CD4-positive, CD25-positive, alpha-beta regulatory T cell (primary cell): ENCODE data around the gene BRMS1. TPM values are rescaled to one million over a fixed set of nuclear protein-coding genes. Genes with fewer than 3 reads are reported as not detected.
"Not testable (repeated sequence)": the region's sequence is repeated elsewhere in the genome, so short reads cannot be mapped to it uniquely, and the experiment has no call there.

Experiments used
- ATAC-seq, 2 donors: fragments of 150-1000 bp; cut with Tn5 transposase; one replicate each; pipeline ENCODE4 v1.10.0; 2021; ENCODE audit warnings: low read depth in 2 of 2, moderate number of reproducible peaks in 2 of 2, moderate library complexity in 1 of 2
- DNase-seq, 3 donors: peaks; one replicate each; pipeline versions ENCODE4 v3.0.0 to v3.0.0-alpha.2; 2012 to 2022; ENCODE audit warnings: mixed read lengths in 1 of 3
- H3K27ac ChIP-seq: one replicate; pipeline ENCODE4 v1.7.0; 2013; ENCODE audit warnings: mild to moderate bottlenecking, low read length; ENCODE audit not compliant: insufficient read depth, poor library complexity, severe bottlenecking
- H3K27me3 ChIP-seq: one replicate; pipeline ENCODE4 v1.7.0; 2013; ENCODE audit warnings: low read length; ENCODE audit not compliant: control insufficient read depth, insufficient read depth
- H3K36me3 ChIP-seq: one replicate; pipeline ENCODE4 v1.7.0; 2013; ENCODE audit warnings: mild to moderate bottlenecking, low read length, moderate library complexity; ENCODE audit not compliant: control insufficient read depth, insufficient read depth
- H3K4me1 ChIP-seq: 2 replicates; pipeline ENCODE4 v1.7.0; 2013; ENCODE audit warnings: mild to moderate bottlenecking, low read length; ENCODE audit not compliant: insufficient read depth, control insufficient read depth, poor library complexity, severe bottlenecking
- H3K4me3 ChIP-seq: one replicate; pipeline ENCODE4 v1.7.0; 2013; ENCODE audit warnings: low read depth, mild to moderate bottlenecking, low read length, moderate library complexity
- H3K9me3 ChIP-seq, 2 experiments: 1 replicate in 1 of 2; 2 replicates in 1 of 2; pipeline ENCODE4 v1.7.0; 2013; ENCODE audit warnings: low read length in 2 of 2, mild to moderate bottlenecking in 1 of 2, moderate library complexity in 1 of 2; ENCODE audit not compliant: control insufficient read depth in 2 of 2
- H3K27ac Mint-ChIP-seq, 3 donors: one replicate each; pipeline ENCODE4 v1.8.0; 2020 to 2022; ENCODE audit warnings: mild to moderate bottlenecking in 3 of 3, mixed read lengths in 3 of 3, moderate library complexity in 2 of 3
- H3K27me3 Mint-ChIP-seq: one replicate; pipeline ENCODE4 v1.8.0; 2022; ENCODE audit warnings: mild to moderate bottlenecking, mixed read lengths
- H3K36me3 Mint-ChIP-seq: one replicate; pipeline ENCODE4 v1.8.0; 2020; ENCODE audit warnings: mixed read lengths
- H3K4me1 Mint-ChIP-seq, 4 donors: one replicate each; pipeline ENCODE4 v1.8.0; 2020 to 2022; ENCODE audit warnings: mixed read lengths in 4 of 4, mild to moderate bottlenecking in 1 of 4
- H3K4me3 Mint-ChIP-seq, 4 donors: one replicate each; pipeline ENCODE4 v1.8.0; 2020 to 2022; ENCODE audit warnings: mild to moderate bottlenecking in 4 of 4, mixed read lengths in 4 of 4, moderate library complexity in 3 of 4
- H3K9me3 Mint-ChIP-seq, 7 donors: one replicate each; pipeline ENCODE4 v1.8.0; 2020 to 2022; ENCODE audit warnings: mixed read lengths in 7 of 7, mild to moderate bottlenecking in 3 of 7, moderate library complexity in 2 of 7
- polyA plus RNA-seq, 4 donors: library from polyadenylated mRNA; unstranded; fragments of 300-500 nt; fragmentation: Illumina TruSeq; gene quantifications; one replicate each; pipeline ENCODE4 v1.2.3, GENCODE V29; 2021
- total RNA-seq: library from RNA; stranded (reverse); gene quantifications from one replicate; pipeline ENCODE4 v1.2.3, GENCODE V29; 2022

The BRMS1 gene
- total and polyA plus RNA-seq, 5 donors from 2014 or later = 53.4 to 90.4 (median 76.1) TPM

- no peak overlapping the region for H3K4me3 ChIP-seq
- H3K27ac ChIP-seq = no peak overlapping the region
- no peaks in the 10 kb centered on the region for H3K27me3 ChIP-seq
- Mint-ChIP-seq H3K27ac (no peak overlapping the region), H3K4me3 (no peak overlapping the region), H3K36me3 (peaks cover 3% of the 10 kb centered on the region), H3K27me3 (no peaks in the 10 kb centered on the region), H3K9me3 (no peaks in the 10 kb centered on the region), H3K4me1 (no peaks in the 10 kb centered on the region)
- ATAC-seq = no peak
- H3K9me3 ChIP-seq = no peaks in the 10 kb centered on the region
- H3K4me1 ChIP-seq = no peaks in the 10 kb centered on the region
- H3K36me3 ChIP-seq = no peaks in the 10 kb centered on the region
- DNase-seq = no peak
These were observed 15.6 kb upstream of the BRMS1 start for GRCh38 chr11:66360406-66361073.

GRCh38 chr11:66359662-66360087 is 14.8 kb upstream of the BRMS1 start:
- Histone ChIP-seq H3K36me3 (no peaks in the 10 kb centered on the region), H3K9me3 (no peaks in the 10 kb centered on the region), H3K4me1 (no peaks in the 10 kb centered on the region), H3K27me3 (no peaks in the 10 kb centered on the region), H3K27ac (no peak overlapping the region), H3K4me3 (no peak overlapping the region)
- Mint-ChIP-seq H3K9me3 (no peaks in the 10 kb centered on the region), H3K27me3 (no peaks in the 10 kb centered on the region), H3K4me3 (no peak overlapping the region), H3K4me1 (no peaks in the 10 kb centered on the region), H3K36me3 (peaks cover 3% of the 10 kb centered on the region), H3K27ac (peak overlapping the region in 1 of 3 donors; percentile 73)
- DNase-seq = no peak
- ATAC-seq = no peak

GRCh38 chr11:66350560-66351235 is 5.8 kb upstream of the BRMS1 start:
- H3K4me3 ChIP-seq, H3K27me3 Mint-ChIP-seq, H3K36me3 ChIP-seq, H3K27me3 ChIP-seq, H3K9me3 ChIP-seq, ATAC-seq, H3K27ac ChIP-seq, H3K9me3 Mint-ChIP-seq, H3K27ac Mint-ChIP-seq, DNase-seq: not testable (repeated sequence)
- H3K4me1 ChIP-seq = peaks cover 16% of the 10 kb centered on the region
- peaks cover 13% of the 10 kb centered on the region for H3K36me3 Mint-ChIP-seq
- peaks cover 9 to 36% (median 11%) of the 10 kb centered on the region in 4 donors for H3K4me1 Mint-ChIP-seq
- H3K4me3 Mint-ChIP-seq = peak overlapping the region in 1 of 4 donors; percentile 44

GRCh38 chr11:66349084-66349386 is 4.1 kb upstream of the BRMS1 start:
- H3K4me3 Mint-ChIP-seq = peak overlapping the region; percentile 95 to 100 (median 96)
- H3K27ac Mint-ChIP-seq = peak overlapping the region in 2 of 3 donors; percentile 80 to 97
- Histone ChIP-seq H3K9me3 (no peaks in the 10 kb centered on the region), H3K27ac (no peak overlapping the region), H3K36me3 (no peaks in the 10 kb centered on the region), H3K4me3 (no peak overlapping the region), H3K4me1 (peaks cover 31% of the 10 kb centered on the region), H3K27me3 (no peaks in the 10 kb centered on the region)
- ATAC-seq = no peak
- H3K27me3 Mint-ChIP-seq = peaks cover 6% of the 10 kb centered on the region
- H3K4me1 Mint-ChIP-seq = peaks cover 18 to 51% (median 24%) of the 10 kb centered on the region in 4 donors
- DNase-seq = no peak
- H3K36me3 Mint-ChIP-seq = peaks cover 13% of the 10 kb centered on the region
- peaks cover 0 to 3% (median 0%) of the 10 kb centered on the region in 7 donors for H3K9me3 Mint-ChIP-seq

DNA sequence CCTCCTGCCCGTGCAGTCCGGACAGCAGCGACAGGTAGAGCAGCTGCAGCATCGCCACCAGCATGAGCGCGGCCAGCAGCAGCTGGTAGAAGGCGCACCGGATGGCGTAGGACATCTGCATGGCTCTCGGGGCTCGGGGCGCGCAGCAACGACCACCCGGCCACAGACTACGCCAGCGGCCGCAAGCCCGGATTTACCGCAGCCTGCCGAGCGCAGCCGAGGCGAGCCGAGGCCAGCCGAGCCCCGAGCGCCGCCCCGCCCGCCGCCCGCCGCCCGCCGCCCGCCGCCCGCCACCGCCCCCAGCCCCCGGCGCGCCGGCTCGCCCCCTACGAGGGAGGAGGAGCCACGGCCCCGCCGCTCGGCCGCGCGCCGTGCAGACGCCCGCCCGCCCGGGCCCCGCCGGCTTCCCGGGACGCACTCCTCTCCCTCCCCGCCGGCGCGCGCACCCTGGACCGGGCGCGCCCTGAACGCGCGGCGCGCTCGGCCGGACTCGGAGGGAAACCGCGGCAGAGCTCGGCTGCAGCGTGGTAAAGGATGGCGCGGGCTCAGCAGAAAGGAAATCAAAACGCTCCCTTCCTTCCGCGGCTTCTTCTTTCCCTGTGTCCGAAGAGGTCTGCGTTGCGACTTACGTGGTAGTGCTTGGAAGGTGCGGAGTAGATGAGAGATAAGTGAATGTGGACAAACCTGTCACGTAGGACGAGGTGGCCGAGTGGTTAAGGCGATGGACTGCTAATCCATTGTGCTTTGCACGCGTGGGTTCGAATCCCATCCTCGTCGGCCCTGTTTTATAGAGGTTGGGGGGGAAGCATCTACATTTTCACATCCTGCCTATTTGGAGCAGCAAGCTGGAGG is 2.7 kb upstream of the BRMS1 start, which contains the start of gene B4GAT1:
TSS of gene B4GAT1 (minus strand) at position 205 of the 852 bp plus-strand sequence. CDS start at position 121, 84 bp downstream.
- H3K27ac Mint-ChIP-seq = peak within 1 kb of the TSS; percentile 97 to 98 (median 98)
- peaks cover 15% of the 10 kb centered on the region for H3K36me3 Mint-ChIP-seq
- DNase-seq = peak; percentile 67 to 89 (median 84)
- H3K27ac ChIP-seq = peak within 1 kb of the TSS; percentile 85
- peak within 1 kb of the TSS; percentile 90 for H3K4me3 ChIP-seq
- H3K9me3 ChIP-seq = no peaks in the 10 kb centered on the region
- peak; percentile 35 to 42 for ATAC-seq
- H3K9me3 Mint-ChIP-seq = peaks cover 0 to 3% (median 0%) of the 10 kb centered on the region in 7 donors
- no peaks in the 10 kb centered on the region for H3K27me3 ChIP-seq
- peaks cover 28 to 65% (median 35%) of the 10 kb centered on the region in 4 donors for H3K4me1 Mint-ChIP-seq
- no peaks in the 10 kb centered on the region for H3K36me3 ChIP-seq
- H3K4me3 Mint-ChIP-seq = peak within 1 kb of the TSS; percentile 97 to 100 (median 98)
- H3K4me1 ChIP-seq = peaks cover 41% of the 10 kb centered on the region
- H3K27me3 Mint-ChIP-seq = peaks cover 6% of the 10 kb centered on the region

- Mint-ChIP-seq H3K9me3 (peaks cover 0 to 3% (median 0%) of the 10 kb centered on the region in 7 donors), H3K36me3 (peaks cover 13% of the 10 kb centered on the region), H3K27ac (peak overlapping the region in 1 of 3 donors; percentile 80), H3K4me3 (peak overlapping the region; percentile 97 to 99 (median 98)), H3K27me3 (peaks cover 6% of the 10 kb centered on the region), H3K4me1 (peaks cover 28 to 64% (median 35%) of the 10 kb centered on the region in 4 donors)
- ATAC-seq (no peak), DNase-seq (no peak)
- Histone ChIP-seq H3K9me3 (no peaks in the 10 kb centered on the region), H3K36me3 (peaks cover 6% of the 10 kb centered on the region), H3K4me1 (peaks cover 41% of the 10 kb centered on the region), H3K27me3 (no peaks in the 10 kb centered on the region), H3K4me3 (peak overlapping the region; percentile 64), H3K27ac (peak overlapping the region; percentile 85)
These were observed 1.8 kb upstream of the BRMS1 start for GRCh38 chr11:66346476-66347424.

DNA sequence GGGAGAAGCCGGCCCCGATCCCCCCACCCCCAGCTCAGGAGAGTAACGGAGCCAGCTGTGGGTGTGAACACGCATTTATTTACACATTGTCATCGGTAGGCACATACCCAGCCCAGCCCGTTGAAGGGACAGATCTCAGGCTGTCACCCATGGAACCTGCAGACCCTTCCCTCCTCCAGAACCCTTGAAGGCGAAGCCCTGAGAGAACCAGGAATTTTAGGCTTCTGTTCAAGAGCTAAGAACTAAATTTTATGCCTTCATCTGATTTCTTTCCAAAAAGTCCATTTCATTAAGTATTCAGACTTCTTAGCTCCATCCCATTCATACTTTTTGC is 379 bp upstream of the BRMS1 start:
- Mint-ChIP-seq H3K27me3 (peaks cover 6% of the 10 kb centered on the region), H3K9me3 (peaks cover 0 to 3% (median 0%) of the 10 kb centered on the region in 7 donors), H3K27ac (peak overlapping the region; percentile 93 to 98 (median 98)), H3K36me3 (peaks cover 19% of the 10 kb centered on the region), H3K4me1 (peaks cover 24 to 64% (median 35%) of the 10 kb centered on the region in 4 donors), H3K4me3 (peak overlapping the region; percentile 97 to 99 (median 98))
- DNase-seq = no peak
- H3K9me3 ChIP-seq = no peaks in the 10 kb centered on the region
- peaks cover 41% of the 10 kb centered on the region for H3K4me1 ChIP-seq
- H3K27me3 ChIP-seq = no peaks in the 10 kb centered on the region
- peak; percentile 7 to 14 for ATAC-seq
- peak overlapping the region; percentile 97 for H3K4me3 ChIP-seq
- peaks cover 20% of the 10 kb centered on the region for H3K36me3 ChIP-seq
- H3K27ac ChIP-seq = peak overlapping the region; percentile 85
